ENCODE data around the gene TRIM28.

DNA sequence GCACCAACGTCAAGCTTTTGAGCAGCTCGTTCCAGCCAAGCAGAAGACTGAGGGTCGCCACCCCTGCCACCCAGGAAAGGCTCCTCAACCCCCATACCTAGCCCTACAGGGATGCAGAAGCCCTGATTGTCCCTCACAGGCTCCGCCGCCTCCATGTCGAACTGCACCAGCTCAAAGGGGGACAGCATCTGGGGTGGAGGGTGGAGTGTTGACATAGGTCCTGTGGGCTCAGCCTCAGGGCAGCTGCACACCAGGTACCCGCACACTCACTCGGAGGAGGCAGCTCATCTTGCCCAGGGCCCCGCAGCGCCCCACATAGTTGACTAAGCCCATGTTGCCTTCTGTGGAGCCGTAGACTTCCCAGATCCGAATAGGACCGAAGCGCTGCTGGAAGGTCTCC, 43.6 kb upstream of the TRIM28 start:
- TF ChIP-seq, protein P1, sequence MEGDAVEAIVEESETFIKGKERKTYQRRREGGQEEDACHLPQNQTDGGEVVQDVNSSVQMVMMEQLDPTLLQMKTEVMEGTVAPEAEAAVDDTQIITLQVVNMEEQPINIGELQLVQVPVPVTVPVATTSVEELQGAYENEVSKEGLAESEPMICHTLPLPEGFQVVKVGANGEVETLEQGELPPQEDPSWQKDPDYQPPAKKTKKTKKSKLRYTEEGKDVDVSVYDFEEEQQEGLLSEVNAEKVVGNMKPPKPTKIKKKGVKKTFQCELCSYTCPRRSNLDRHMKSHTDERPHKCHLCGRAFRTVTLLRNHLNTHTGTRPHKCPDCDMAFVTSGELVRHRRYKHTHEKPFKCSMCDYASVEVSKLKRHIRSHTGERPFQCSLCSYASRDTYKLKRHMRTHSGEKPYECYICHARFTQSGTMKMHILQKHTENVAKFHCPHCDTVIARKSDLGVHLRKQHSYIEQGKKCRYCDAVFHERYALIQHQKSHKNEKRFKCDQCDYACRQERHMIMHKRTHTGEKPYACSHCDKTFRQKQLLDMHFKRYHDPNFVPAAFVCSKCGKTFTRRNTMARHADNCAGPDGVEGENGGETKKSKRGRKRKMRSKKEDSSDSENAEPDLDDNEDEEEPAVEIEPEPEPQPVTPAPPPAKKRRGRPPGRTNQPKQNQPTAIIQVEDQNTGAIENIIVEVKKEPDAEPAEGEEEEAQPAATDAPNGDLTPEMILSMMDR (conservative IDR thresholded peaks at IDR 0.05; ENCODE audit: low read length): no peak
- no peak for TF ChIP-seq EZH2phosphoT487 (IDR thresholded peaks at IDR 0.05; ENCODE audit: borderline replicate concordance)

Data from Loucy (cell line).